A549 (cell line): Measurements from ENCODE around the gene SLC22A7.

Source experiments
- CTCF ChIP-seq: fragments of >200 bp; sonication (Bioruptor Twin); formaldehyde crosslinking; IDR thresholded peaks from 3 replicates; pipeline ENCODE4 v1.5.1; 2016
- EP300 ChIP-seq, 2 experiments: fragments of >200 bp; sonication (Bioruptor Twin); formaldehyde crosslinking; IDR thresholded peaks; 2 replicates in 1 of 2; 3 replicates in 1 of 2; pipeline ENCODE4 v1.6.1; 2016 to 2017
- FOSL2 ChIP-seq, 2 experiments: fragments of 450-650 bp in 1 of 2; fragments of >200 bp in 1 of 2; sonication (Bioruptor Twin) in 1 of 2; formaldehyde crosslinking; IDR thresholded peaks; 2 replicates each; pipeline versions ENCODE4 v1.5.0 to v1.6.1; 2016 to 2020; ENCODE audit warnings: mild to moderate bottlenecking in 1 of 2, moderate library complexity in 1 of 2
- RAD21 ChIP-seq, 2 experiments: fragments of >200 bp in 1 of 2; sonication (Bioruptor Twin) in 1 of 2; formaldehyde crosslinking in 1 of 2; IDR thresholded peaks in 1 of 2; conservative IDR thresholded peaks in 1 of 2; 2 replicates in 1 of 2; 3 replicates in 1 of 2; pipeline ENCODE4 v1.6.1; 2012 to 2018; ENCODE audit warnings: inconsistent platforms in 1 of 2

- TF ChIP-seq CTCF (no peak), EP300 (IDR thresholded peaks at IDR 0.05) (no peak), FOSL2 (IDR thresholded peaks at IDR 0.05) (no peak), FOSL2 (CRISPR knock-in tag; IDR thresholded peaks at IDR 0.05) (no peak; the same call in 1 of the 2 replicates), RAD21 (conservative IDR thresholded peaks at IDR 0.05 in 1 of 2, IDR thresholded peaks at IDR 0.05 in 1 of 2) (no peak)
Measured at GRCh38 chr6:43328528-43328927, 30.5 kb downstream of the SLC22A7 start.
